HG03025 (cell line): ENCODE results near the gene TBL1X.

Experiments
- ATAC-seq: cut with Tn5 transposase; IDR thresholded peaks from one replicate; pipeline ENCODE4 v1.9.1; 2021; ENCODE audit warnings: mild to moderate bottlenecking, moderate library complexity; ENCODE audit not compliant: unreplicated experiment, low FRiP score

Gene TBL1X

GRCh38 chrX:9785944-9786797 is 321.3 kb downstream of the TBL1X start, which contains the start of gene SHROOM2:
SHROOM2 (plus strand) TSS chrX:9786429; CDS start chrX:9786546, 117 bp downstream.
- ATAC-seq = no peak

DNA sequence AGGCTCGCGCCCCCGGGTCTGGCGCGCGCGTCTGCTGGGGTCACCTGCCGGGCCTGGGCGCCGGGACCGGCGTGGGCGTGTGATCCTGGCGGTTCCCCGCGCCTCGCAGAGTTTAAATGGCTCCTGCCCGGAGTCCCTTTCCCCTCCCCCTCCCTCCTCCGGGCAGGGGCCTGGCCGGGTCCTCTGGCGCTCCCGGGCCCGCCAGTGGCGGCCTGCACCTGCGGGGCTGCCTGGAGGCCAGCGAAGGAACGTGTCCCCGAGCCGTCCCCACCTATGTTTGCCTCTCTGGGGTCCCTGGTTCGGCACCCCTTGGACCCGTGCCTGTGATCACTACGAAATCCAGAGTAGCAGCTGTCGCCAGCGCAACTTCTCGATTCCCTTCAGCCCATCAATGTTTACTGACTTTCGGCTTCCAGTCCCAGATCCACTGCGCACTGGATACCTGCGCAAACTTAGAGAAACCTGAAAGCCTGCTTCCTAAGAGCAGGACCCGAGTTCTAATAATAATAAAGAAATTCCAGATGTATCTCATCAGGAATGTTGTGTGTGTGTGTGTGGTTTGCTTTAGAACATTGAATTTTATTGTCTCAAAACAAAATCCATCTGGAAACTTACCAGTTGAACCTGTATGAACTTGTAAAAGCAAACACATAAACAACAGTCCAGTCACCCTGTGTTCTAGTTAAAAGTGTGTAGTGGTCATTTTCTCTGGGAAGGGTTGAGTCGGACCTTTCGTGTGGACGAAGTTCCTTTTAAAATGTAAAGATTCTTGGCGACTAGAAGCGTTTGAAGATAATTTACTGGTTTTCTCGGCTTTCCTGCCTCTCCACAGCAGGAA is 322.2 kb downstream of the TBL1X start:
- ATAC-seq = no peak

GRCh38 chrX:9788911-9789310 is 324.1 kb downstream of the TBL1X start:
- ATAC-seq = no peak

DNA sequence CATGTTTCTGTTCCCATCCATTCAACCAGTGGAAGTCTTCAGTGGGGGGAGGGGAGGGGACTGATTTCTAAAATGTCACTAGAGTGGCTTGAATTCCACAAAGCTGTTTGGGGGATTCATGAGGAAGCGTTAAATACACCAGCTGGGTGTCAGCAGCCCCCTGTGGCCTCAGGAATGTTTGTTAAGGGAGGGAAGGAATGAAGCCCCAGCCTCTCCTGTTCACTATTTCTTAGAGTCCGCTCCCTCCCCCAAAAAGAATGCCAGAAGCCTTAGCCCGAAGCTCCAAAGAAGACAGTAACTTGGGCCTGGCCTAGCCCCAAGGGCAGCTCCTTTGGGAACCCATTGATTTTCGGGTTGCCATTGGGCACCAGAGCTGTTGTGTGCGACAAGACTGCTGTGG is 324.7 kb downstream of the TBL1X start:
- no peak for ATAC-seq
